Measurements from ENCODE around the gene TRDN.

- TF ChIP-seq CTCF (conservative IDR thresholded peaks at IDR 0.05 in 1 of 2, IDR thresholded peaks at IDR 0.05 in 1 of 2; ENCODE audit: low read depth in 1 of 2, low read length in 2 of 2) (no peak), EZH2 (IDR thresholded peaks at IDR 0.05; ENCODE audit: low read length, missing control alignments) (no peak)
Observed at GRCh38 chr6:123418071-123418470, 218.7 kb downstream of the TRDN start.
